GM23338 (cell line): Measurements from ENCODE around the gene SOCS2. TPM values are rescaled to one million over a fixed set of nuclear protein-coding genes. Genes with fewer than 3 reads are reported as not detected.

ENCODE experiments used
- ATAC-seq: fragments of 200-7000 bp; cut with Tn5 transposase; 3 replicates; pipeline ENCODE4 v1.9.1; 2020
- DNase-seq: peaks from one replicate; pipeline ENCODE4 v3.0.0-alpha.2; 2015; ENCODE audit warnings: low spot score
- H2AFZ ChIP-seq: fragments of 200-600 bp; sonication (generic); 2 replicates; pipeline ENCODE4 v1.8.0; 2016; ENCODE audit warnings: antibody characterized with exemption, mild to moderate bottlenecking, moderate library complexity
- H3F3A ChIP-seq: fragments of 200-600 bp; sonication (generic); replicated peaks from 2 replicates; pipeline ENCODE4 v1.8.0; 2017; ENCODE audit warnings: antibody characterized with exemption, mixed run types, low read depth
- H3K27ac ChIP-seq: fragments of 200-600 bp; sonication (generic); 2 replicates; pipeline ENCODE4 v1.6.1; 2016; ENCODE audit warnings: low read depth
- H3K27me3 ChIP-seq: fragments of 200-600 bp; sonication (generic); 2 replicates; pipeline ENCODE4 v1.8.0; 2016; ENCODE audit warnings: mild to moderate bottlenecking, mixed run types, moderate library complexity; ENCODE audit not compliant: insufficient read depth
- H3K36me3 ChIP-seq: fragments of 200-600 bp; sonication (generic); 2 replicates; pipeline ENCODE4 v1.8.0; 2016; ENCODE audit warnings: mild to moderate bottlenecking; ENCODE audit not compliant: insufficient read depth
- H3K4me1 ChIP-seq: fragments of 200-600 bp; sonication (generic); 2 replicates; pipeline ENCODE4 v1.8.0; 2016; ENCODE audit warnings: mild to moderate bottlenecking, moderate library complexity; ENCODE audit not compliant: insufficient read depth
- H3K4me2 ChIP-seq: fragments of 200-600 bp; sonication (generic); 2 replicates; pipeline ENCODE4 v1.7.1; 2017; ENCODE audit warnings: mixed run types
- H3K4me3 ChIP-seq: fragments of 200-600 bp; sonication (generic); 2 replicates; pipeline ENCODE4 v1.6.1; 2016; ENCODE audit warnings: mixed run types
- H3K79me2 ChIP-seq: fragments of 200-600 bp; sonication (generic); replicated peaks from 2 replicates; pipeline ENCODE4 v1.8.0; 2017; ENCODE audit warnings: mild to moderate bottlenecking; ENCODE audit not compliant: insufficient read depth
- H3K9me2 ChIP-seq: fragments of 200-600 bp; sonication (generic); 2 replicates; pipeline ENCODE4 v1.8.0; 2017; ENCODE audit not compliant: insufficient read depth
- H4K20me1 ChIP-seq: fragments of 200-600 bp; sonication (generic); replicated peaks from 2 replicates; pipeline ENCODE4 v1.8.0; 2017; ENCODE audit warnings: mild to moderate bottlenecking; ENCODE audit not compliant: insufficient read depth
- H3K27ac Mint-ChIP-seq: 2 replicates; pipeline ENCODE4 v1.8.0; 2020; ENCODE audit warnings: inconsistent platforms, mild to moderate bottlenecking, moderate library complexity, mixed read lengths
- H3K27me3 Mint-ChIP-seq: 3 replicates; pipeline ENCODE4 v1.8.0; 2022; ENCODE audit warnings: low read depth, mild to moderate bottlenecking, moderate library complexity, mixed read lengths, inconsistent platforms; ENCODE audit not compliant: insufficient read depth, poor library complexity
- H3K36me3 Mint-ChIP-seq: 3 replicates; pipeline ENCODE4 v1.8.0; 2021; ENCODE audit warnings: low read depth, mild to moderate bottlenecking, inconsistent platforms, moderate library complexity, mixed read lengths
- H3K4me1 Mint-ChIP-seq: 3 replicates; pipeline ENCODE4 v1.8.0; 2020; ENCODE audit warnings: mild to moderate bottlenecking, inconsistent platforms, mixed read lengths
- H3K4me3 Mint-ChIP-seq: 3 replicates; pipeline ENCODE4 v1.8.0; 2021; ENCODE audit warnings: moderate library complexity, mild to moderate bottlenecking, inconsistent platforms, mixed read lengths
- H3K9me3 Mint-ChIP-seq: 3 replicates; pipeline ENCODE4 v1.8.0; 2020; ENCODE audit warnings: moderate library complexity, mild to moderate bottlenecking, inconsistent platforms, mixed read lengths
- CREB1 ChIP-seq: fragments of 250-450 bp; sonication (Bioruptor Pico); IDR thresholded peaks from 2 replicates; pipeline ENCODE4 v1.5.0; 2020; ENCODE audit warnings: low read depth, mild to moderate bottlenecking, moderate library complexity
- EZH2 ChIP-seq: fragments of 200-600 bp; sonication (generic); IDR thresholded peaks from one replicate; pipeline ENCODE4 v1.8.0; 2017; ENCODE audit warnings: antibody characterized with exemption, mild to moderate bottlenecking, low read depth; ENCODE audit not compliant: unreplicated experiment
- EZH2phosphoT487 ChIP-seq: fragments of 200-600 bp; sonication (generic); IDR thresholded peaks from one replicate; pipeline ENCODE4 v1.8.1; 2018; ENCODE audit warnings: antibody characterized with exemption; ENCODE audit not compliant: unreplicated experiment
- JUNB ChIP-seq: IDR thresholded peaks from one replicate; pipeline ENCODE4 v1.6.1; 2016; ENCODE audit warnings: antibody characterized with exemption; ENCODE audit not compliant: unreplicated experiment
- NANOG ChIP-seq: IDR thresholded peaks from 2 replicates; pipeline ENCODE4 v1.6.1; 2016; ENCODE audit warnings: antibody characterized with exemption, borderline replicate concordance
- POLR2AphosphoS5 ChIP-seq: IDR thresholded peaks from 2 replicates; pipeline ENCODE4 v1.6.1; 2016; ENCODE audit warnings: antibody characterized with exemption, low read depth
- STAT1 ChIP-seq: IDR thresholded peaks from one replicate; pipeline ENCODE4 v1.6.1; 2016; ENCODE audit warnings: antibody characterized with exemption; ENCODE audit not compliant: unreplicated experiment
- ZNF114 ChIP-seq: fragments of 250-450 bp; sonication (Bioruptor Pico); IDR thresholded peaks from 2 replicates; pipeline ENCODE4 v1.5.0; 2020; ENCODE audit warnings: mild to moderate bottlenecking, moderate library complexity
- ZNF331 ChIP-seq: fragments of 250-450 bp; sonication (Bioruptor Pico); IDR thresholded peaks from 2 replicates; pipeline ENCODE4 v1.5.0; 2020; ENCODE audit warnings: low read depth, mild to moderate bottlenecking, moderate library complexity
- polyA plus RNA-seq: library from polyadenylated mRNA; unstranded; fragments of >200 nt; fragmentation: Nextera tagmentation; extraction: Ambion mirVana; gene quantifications from 2 replicates; pipeline ENCODE4 v1.2.1, GENCODE V29; 2016
- total RNA-seq: library from RNA; depleted of rRNA; stranded (reverse); fragments of >200 nt; shearing (Covaris generic); gene quantifications from 2 replicates; pipeline ENCODE4 v1.2.3, GENCODE V29; 2014
- TF ChIP-seq, protein P1 (sequence below): fragments of 250-450 bp; sonication (Bioruptor Pico); IDR thresholded peaks from 2 replicates; pipeline ENCODE4 v1.5.0; 2020; ENCODE audit warnings: mild to moderate bottlenecking, moderate library complexity
- TF ChIP-seq, protein P2 (sequence below), 2 experiments: fragments of 200-600 bp in 1 of 2; sonication (generic) in 1 of 2; conservative IDR thresholded peaks; 2 replicates each; pipeline versions ENCODE4 v1.5.1 to v1.6.1; 2016 to 2017; ENCODE audit warnings: antibody characterized with exemption in 2 of 2, low read depth in 2 of 2, mild to moderate bottlenecking in 2 of 2, moderate library complexity in 1 of 2
- TF ChIP-seq, protein P3 (sequence below): IDR thresholded peaks from one replicate; pipeline ENCODE4 v1.6.1; 2018; ENCODE audit warnings: antibody characterized with exemption; ENCODE audit not compliant: unreplicated experiment
- TF ChIP-seq, protein P4 (sequence below): IDR thresholded peaks from 2 replicates; pipeline ENCODE4 v1.6.1; 2016; ENCODE audit warnings: antibody characterized with exemption

The SOCS2 gene
- total and polyA plus RNA-seq, 2 experiments from 2014 or later: 15.5 to 32.4 TPM

DNA sequence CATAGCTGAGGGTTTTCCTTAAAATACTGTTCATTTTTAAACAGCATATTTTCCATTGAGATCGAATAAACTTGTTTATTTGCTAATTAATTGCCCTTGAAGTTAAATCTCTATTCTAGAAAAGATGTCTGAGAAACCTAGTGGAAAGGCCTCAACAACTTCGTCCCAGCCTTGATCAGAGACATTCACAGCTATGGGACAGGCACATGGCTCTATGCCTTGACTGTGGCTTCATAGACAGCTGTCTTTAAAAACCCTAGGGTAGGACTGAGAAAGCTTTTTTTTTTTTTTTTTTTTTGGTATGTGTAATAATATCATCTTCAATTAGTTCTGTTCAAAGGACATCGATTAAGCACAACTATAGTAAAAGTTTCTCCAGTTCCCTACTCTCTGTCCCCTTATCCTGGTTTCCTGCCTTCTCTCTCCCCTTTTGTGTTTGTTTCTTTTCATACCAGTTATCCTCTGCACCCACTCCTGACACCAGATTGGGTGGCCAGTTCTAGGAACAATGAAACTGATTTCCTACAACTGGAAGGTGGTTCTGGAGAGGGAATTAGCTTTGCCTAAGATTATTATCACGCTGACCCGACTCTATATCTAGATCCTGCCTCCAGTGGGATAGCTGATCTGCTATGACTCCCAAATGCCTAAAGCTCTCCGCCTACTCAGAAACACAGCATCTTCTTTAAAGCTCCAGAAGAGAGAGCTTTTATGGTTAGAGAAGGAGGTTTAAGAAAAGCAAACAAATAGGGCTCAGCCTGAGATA lies 20.3 kb downstream of the SOCS2 start:
- Histone ChIP-seq H3K79me2 (no peaks in the 10 kb centered on the region), H3K27me3 (peaks cover 12% of the 10 kb centered on the region), H3K4me3 (no peak overlapping the region), H4K20me1 (no peaks in the 10 kb centered on the region), H2AFZ (no peak overlapping the region), H3K9me2 (no peaks in the 10 kb centered on the region), H3K4me2 (peak overlapping the region; percentile 79; the same call in 1 of the 2 replicates), H3K4me1 (peaks cover 35% of the 10 kb centered on the region), H3K36me3 (no peaks in the 10 kb centered on the region), H3F3A (no peaks in the 10 kb centered on the region), H3K27ac (no peak overlapping the region)
- DNase-seq: no peak
- no peaks in the 10 kb centered on the region for H3K9me3 Mint-ChIP-seq
- H3K36me3 Mint-ChIP-seq: no peaks in the 10 kb centered on the region; the same call in 2 of the 3 replicates
- no peak overlapping the region for H3K4me3 Mint-ChIP-seq
- H3K27ac Mint-ChIP-seq: no peak overlapping the region
- TF ChIP-seq, protein P1, sequence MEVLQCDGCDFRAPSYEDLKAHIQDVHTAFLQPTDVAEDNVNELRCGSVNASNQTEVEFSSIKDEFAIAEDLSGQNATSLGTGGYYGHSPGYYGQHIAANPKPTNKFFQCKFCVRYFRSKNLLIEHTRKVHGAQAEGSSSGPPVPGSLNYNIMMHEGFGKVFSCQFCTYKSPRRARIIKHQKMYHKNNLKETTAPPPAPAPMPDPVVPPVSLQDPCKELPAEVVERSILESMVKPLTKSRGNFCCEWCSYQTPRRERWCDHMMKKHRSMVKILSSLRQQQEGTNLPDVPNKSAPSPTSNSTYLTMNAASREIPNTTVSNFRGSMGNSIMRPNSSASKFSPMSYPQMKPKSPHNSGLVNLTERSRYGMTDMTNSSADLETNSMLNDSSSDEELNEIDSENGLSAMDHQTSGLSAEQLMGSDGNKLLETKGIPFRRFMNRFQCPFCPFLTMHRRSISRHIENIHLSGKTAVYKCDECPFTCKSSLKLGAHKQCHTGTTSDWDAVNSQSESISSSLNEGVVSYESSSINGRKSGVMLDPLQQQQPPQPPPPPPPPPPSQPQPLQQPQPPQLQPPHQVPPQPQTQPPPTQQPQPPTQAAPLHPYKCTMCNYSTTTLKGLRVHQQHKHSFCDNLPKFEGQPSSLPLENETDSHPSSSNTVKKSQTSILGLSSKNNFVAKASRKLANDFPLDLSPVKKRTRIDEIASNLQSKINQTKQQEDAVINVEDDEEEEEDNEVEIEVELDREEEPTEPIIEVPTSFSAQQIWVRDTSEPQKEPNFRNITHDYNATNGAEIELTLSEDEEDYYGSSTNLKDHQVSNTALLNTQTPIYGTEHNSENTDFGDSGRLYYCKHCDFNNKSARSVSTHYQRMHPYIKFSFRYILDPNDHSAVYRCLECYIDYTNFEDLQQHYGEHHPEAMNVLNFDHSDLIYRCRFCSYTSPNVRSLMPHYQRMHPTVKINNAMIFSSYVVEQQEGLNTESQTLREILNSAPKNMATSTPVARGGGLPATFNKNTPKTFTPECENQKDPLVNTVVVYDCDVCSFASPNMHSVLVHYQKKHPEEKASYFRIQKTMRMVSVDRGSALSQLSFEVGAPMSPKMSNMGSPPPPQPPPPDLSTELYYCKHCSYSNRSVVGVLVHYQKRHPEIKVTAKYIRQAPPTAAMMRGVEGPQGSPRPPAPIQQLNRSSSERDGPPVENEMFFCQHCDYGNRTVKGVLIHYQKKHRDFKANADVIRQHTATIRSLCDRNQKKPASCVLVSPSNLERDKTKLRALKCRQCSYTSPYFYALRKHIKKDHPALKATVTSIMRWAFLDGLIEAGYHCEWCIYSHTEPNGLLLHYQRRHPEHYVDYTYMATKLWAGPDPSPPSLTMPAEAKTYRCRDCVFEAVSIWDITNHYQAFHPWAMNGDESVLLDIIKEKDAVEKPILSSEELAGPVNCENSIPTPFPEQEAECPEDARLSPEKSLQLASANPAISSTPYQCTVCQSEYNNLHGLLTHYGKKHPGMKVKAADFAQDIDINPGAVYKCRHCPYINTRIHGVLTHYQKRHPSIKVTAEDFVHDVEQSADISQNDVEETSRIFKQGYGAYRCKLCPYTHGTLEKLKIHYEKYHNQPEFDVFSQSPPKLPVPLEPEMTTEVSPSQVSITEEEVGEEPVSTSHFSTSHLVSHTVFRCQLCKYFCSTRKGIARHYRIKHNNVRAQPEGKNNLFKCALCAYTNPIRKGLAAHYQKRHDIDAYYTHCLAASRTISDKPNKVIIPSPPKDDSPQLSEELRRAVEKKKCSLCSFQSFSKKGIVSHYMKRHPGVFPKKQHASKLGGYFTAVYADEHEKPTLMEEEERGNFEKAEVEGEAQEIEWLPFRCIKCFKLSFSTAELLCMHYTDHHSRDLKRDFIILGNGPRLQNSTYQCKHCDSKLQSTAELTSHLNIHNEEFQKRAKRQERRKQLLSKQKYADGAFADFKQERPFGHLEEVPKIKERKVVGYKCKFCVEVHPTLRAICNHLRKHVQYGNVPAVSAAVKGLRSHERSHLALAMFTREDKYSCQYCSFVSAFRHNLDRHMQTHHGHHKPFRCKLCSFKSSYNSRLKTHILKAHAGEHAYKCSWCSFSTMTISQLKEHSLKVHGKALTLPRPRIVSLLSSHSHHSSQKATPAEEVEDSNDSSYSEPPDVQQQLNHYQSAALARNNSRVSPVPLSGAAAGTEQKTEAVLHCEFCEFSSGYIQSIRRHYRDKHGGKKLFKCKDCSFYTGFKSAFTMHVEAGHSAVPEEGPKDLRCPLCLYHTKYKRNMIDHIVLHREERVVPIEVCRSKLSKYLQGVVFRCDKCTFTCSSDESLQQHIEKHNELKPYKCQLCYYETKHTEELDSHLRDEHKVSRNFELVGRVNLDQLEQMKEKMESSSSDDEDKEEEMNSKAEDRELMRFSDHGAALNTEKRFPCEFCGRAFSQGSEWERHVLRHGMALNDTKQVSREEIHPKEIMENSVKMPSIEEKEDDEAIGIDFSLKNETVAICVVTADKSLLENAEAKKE: no peak
- no peak for TF ChIP-seq JUNB
- TF ChIP-seq NANOG: no peak
- TF ChIP-seq POLR2AphosphoS5: no peak
- TF ChIP-seq ZNF331 (CRISPR knock-in tag): no peak
- TF ChIP-seq, protein P2, sequence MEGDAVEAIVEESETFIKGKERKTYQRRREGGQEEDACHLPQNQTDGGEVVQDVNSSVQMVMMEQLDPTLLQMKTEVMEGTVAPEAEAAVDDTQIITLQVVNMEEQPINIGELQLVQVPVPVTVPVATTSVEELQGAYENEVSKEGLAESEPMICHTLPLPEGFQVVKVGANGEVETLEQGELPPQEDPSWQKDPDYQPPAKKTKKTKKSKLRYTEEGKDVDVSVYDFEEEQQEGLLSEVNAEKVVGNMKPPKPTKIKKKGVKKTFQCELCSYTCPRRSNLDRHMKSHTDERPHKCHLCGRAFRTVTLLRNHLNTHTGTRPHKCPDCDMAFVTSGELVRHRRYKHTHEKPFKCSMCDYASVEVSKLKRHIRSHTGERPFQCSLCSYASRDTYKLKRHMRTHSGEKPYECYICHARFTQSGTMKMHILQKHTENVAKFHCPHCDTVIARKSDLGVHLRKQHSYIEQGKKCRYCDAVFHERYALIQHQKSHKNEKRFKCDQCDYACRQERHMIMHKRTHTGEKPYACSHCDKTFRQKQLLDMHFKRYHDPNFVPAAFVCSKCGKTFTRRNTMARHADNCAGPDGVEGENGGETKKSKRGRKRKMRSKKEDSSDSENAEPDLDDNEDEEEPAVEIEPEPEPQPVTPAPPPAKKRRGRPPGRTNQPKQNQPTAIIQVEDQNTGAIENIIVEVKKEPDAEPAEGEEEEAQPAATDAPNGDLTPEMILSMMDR (conservative IDR thresholded peaks at IDR 0.05; ENCODE audit: low read depth in 2 of 2): no peak
- TF ChIP-seq, protein P3, sequence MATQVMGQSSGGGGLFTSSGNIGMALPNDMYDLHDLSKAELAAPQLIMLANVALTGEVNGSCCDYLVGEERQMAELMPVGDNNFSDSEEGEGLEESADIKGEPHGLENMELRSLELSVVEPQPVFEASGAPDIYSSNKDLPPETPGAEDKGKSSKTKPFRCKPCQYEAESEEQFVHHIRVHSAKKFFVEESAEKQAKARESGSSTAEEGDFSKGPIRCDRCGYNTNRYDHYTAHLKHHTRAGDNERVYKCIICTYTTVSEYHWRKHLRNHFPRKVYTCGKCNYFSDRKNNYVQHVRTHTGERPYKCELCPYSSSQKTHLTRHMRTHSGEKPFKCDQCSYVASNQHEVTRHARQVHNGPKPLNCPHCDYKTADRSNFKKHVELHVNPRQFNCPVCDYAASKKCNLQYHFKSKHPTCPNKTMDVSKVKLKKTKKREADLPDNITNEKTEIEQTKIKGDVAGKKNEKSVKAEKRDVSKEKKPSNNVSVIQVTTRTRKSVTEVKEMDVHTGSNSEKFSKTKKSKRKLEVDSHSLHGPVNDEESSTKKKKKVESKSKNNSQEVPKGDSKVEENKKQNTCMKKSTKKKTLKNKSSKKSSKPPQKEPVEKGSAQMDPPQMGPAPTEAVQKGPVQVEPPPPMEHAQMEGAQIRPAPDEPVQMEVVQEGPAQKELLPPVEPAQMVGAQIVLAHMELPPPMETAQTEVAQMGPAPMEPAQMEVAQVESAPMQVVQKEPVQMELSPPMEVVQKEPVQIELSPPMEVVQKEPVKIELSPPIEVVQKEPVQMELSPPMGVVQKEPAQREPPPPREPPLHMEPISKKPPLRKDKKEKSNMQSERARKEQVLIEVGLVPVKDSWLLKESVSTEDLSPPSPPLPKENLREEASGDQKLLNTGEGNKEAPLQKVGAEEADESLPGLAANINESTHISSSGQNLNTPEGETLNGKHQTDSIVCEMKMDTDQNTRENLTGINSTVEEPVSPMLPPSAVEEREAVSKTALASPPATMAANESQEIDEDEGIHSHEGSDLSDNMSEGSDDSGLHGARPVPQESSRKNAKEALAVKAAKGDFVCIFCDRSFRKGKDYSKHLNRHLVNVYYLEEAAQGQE: no peak
- TF ChIP-seq, protein P4, sequence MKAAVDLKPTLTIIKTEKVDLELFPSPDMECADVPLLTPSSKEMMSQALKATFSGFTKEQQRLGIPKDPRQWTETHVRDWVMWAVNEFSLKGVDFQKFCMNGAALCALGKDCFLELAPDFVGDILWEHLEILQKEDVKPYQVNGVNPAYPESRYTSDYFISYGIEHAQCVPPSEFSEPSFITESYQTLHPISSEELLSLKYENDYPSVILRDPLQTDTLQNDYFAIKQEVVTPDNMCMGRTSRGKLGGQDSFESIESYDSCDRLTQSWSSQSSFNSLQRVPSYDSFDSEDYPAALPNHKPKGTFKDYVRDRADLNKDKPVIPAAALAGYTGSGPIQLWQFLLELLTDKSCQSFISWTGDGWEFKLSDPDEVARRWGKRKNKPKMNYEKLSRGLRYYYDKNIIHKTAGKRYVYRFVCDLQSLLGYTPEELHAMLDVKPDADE: no peak
- TF ChIP-seq EZH2phosphoT487: no peak
- TF ChIP-seq EZH2: no peak
- no peak for TF ChIP-seq CREB1 (CRISPR knock-in tag)
- TF ChIP-seq ZNF114 (CRISPR knock-in tag): no peak
- TF ChIP-seq STAT1: no peak
- ATAC-seq: peak; percentile 17
- peaks cover 4% of the 10 kb centered on the region for H3K27me3 Mint-ChIP-seq
- peaks cover 43% of the 10 kb centered on the region for H3K4me1 Mint-ChIP-seq
